GM12875 (cell line): Measurements from ENCODE around the gene CMBL.

Source experiments
- H3K4me3 ChIP-seq: one replicate; pipeline ENCODE4 v1.5.1; 2011; ENCODE audit warnings: low read depth, low read length, control low read depth
- CTCF ChIP-seq: IDR thresholded peaks from 2 replicates; pipeline ENCODE4 v1.5.1; 2011; ENCODE audit warnings: low read depth, mild to moderate bottlenecking, control low read depth, inconsistent platforms, low read length, moderate library complexity, borderline replicate concordance; ENCODE audit not compliant: insufficient read depth

The CMBL gene

DNA sequence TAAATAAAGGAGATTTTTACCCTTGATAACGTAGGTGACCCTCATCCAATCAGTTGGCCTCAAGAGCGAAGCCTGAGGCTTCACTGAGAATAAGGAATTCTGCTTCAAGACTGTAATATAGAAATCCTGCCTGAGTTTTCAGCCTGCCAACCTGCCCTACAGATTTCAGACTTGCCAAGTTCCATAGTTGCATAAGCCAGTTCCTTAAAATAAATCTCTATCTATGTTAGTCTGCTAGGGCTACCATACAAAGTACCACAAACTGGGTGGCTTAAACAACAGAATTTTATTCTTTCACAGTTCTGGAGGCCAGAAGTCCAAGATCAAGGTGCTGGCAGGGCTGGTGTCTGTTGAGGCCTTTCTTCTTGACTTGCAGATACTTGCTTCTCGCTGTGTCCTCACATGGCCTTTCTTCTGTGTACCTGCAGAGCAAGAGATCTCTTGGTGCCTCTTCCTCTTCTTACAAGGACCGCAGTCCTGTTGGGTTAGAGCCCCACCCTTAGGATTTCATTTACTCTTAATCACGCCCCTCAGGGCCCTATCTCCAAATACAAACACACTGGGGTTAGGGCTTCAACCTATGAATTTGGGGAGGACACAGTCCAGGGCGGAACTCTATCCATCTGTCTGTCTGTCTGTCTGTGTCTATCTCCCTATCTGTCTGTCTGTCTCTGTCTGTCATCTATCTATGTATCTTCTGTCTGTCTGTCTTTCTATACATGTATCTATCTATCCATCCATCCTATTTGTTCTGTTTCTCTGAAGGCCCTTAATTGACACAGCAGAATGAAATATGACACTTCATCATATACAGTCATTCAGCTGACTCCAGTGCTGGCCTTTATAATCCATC lies 17.0 kb upstream of the CMBL start:
- H3K4me3 ChIP-seq, result no peak overlapping the region
- TF ChIP-seq CTCF, result no peak

DNA sequence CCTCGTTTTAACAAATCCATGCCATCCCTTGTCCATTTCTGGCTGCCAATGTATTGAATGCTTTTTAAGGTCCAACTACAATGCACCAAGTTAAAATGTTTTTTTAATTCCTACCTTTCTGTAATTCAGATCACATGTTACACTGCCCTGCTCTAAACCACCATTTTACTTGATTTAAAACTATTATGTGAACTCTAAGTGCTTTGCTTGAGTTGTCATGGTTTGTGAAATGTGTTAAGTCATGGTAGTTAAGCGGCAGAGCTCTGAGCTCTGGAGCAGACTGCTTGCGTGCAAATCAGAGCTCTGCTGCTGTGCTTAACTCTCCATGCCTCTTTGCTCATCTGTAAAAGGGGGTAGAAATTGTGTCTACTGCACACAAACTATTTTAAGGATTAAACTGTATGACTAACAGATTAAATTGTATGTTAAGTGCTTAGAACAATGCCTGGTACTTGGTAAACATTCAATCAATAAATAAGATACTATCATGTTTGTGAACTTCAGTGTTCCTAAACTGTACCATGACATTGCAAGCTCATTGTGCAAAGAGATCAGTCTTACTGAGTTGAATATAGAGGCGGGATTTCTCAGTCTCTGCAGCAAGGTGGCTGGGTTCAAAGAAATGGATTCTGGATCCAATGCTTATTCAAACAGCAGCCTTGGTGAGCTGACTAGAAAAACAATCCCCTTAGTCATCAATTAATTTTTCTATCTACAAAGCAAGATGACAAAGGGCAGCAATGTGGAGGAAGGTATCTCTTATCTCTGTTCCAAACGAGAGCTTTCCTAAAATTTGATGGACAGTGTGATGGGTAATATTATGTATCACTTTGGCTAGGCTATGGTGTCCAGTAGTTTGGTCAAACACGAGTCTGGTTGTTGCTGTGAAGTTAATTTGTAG lies 16.1 kb upstream of the CMBL start:
- no peak for TF ChIP-seq CTCF

DNA sequence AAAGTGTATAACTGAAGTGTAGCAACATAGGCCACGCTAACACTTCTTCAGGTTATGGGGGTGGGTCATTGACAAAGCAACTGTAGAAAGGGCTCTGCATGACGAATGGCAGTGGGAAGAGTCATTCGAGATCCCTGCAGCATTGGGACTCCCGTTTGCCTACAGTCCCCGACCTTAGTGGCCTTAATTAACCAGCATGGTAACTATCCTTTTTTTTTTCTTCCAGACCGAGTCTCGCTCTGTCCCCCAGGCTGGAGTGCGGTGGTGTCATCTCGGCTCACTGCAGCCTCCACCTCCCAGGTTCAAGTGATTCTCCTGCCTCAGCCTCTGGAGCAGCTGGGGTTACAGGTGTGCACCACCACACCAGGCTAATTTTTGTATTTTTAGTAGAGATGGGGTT lies 14.2 kb upstream of the CMBL start:
- no peak for TF ChIP-seq CTCF
- no peak overlapping the region for H3K4me3 ChIP-seq

More for the DNA sequence above, 16.1 kb upstream of the CMBL start:
- no peak overlapping the region for H3K4me3 ChIP-seq

DNA sequence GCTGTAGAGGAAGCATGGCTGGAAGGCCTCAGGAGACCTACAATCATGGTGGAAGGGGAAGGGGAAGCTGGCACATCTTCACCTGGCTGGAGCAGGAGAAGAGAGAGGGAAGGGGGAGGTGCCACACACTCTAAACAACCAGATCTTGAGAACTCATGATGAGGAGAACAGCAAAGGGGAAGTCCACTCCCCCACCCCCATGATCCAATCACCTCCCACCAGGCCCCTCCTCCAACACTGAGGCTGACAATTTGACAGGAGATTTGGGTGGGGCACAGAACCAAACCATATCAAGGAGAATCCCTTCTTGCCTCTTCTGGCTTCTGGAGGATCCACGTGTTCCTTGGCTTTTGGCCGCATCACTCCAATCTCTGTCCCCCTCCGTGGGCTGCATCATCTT lies 13.1 kb upstream of the CMBL start:
- no peak overlapping the region for H3K4me3 ChIP-seq
- no peak for TF ChIP-seq CTCF

GRCh38 chr5:10319202-10319851 lies 11.6 kb upstream of the CMBL start:
- no peak for TF ChIP-seq CTCF
- H3K4me3 ChIP-seq, result no peak overlapping the region

- TF ChIP-seq CTCF, result no peak
- no peak overlapping the region for H3K4me3 ChIP-seq
These were observed 10.4 kb upstream of the CMBL start for GRCh38 chr5:10317825-10318682.
